Neuronal stem cell (in vitro differentiated cells): Measurements from ENCODE around the gene SLCO3A1.

Source experiments
- DNase-seq: peaks from one replicate; pipeline ENCODE4 v3.0.0-alpha.2; 2013; ENCODE audit warnings: low spot score
- H2AFZ ChIP-seq: one replicate; pipeline ENCODE4 v1.6.1; 2013; ENCODE audit warnings: mild to moderate bottlenecking, low read length, inconsistent platforms
- H2AK5ac ChIP-seq: 2 replicates; pipeline ENCODE4 v1.6.1; 2013; ENCODE audit warnings: low read depth, mild to moderate bottlenecking, inconsistent platforms, low read length, moderate library complexity, mixed read lengths
- H2BK120ac ChIP-seq: 2 replicates; pipeline ENCODE4 v1.6.1; 2013; ENCODE audit warnings: low read depth, mild to moderate bottlenecking, inconsistent platforms, low read length, moderate library complexity, mixed read lengths
- H2BK12ac ChIP-seq: one replicate; pipeline ENCODE4 v1.6.1; 2013; ENCODE audit warnings: low read length, inconsistent platforms
- H2BK15ac ChIP-seq: 2 replicates; pipeline ENCODE4 v1.6.1; 2013; ENCODE audit warnings: mild to moderate bottlenecking, low read length, inconsistent platforms, mixed read lengths
- H2BK5ac ChIP-seq: one replicate; pipeline ENCODE4 v1.6.1; 2013; ENCODE audit warnings: inconsistent platforms, mild to moderate bottlenecking, low read length, moderate library complexity
- H3K14ac ChIP-seq: one replicate; pipeline ENCODE4 v1.6.1; 2013; ENCODE audit warnings: low read length, inconsistent platforms
- H3K18ac ChIP-seq: 2 replicates; pipeline ENCODE4 v1.6.1; 2013; ENCODE audit warnings: low read length, inconsistent platforms
- H3K23ac ChIP-seq: 2 replicates; pipeline ENCODE4 v1.6.1; 2013; ENCODE audit warnings: low read depth, mild to moderate bottlenecking, mixed read lengths, low read length, inconsistent platforms; ENCODE audit not compliant: poor library complexity
- H3K27ac ChIP-seq: replicated peaks from 3 replicates; pipeline ENCODE4 v1.5.1; 2013; ENCODE audit warnings: low read length, inconsistent platforms
- H3K27me3 ChIP-seq, 3 experiments: 2 replicates each; pipeline ENCODE4 v1.6.1; 2013; ENCODE audit warnings: low read length in 3 of 3, mild to moderate bottlenecking in 2 of 3, inconsistent platforms in 1 of 3, low read depth in 1 of 3, mixed read lengths in 1 of 3, moderate library complexity in 1 of 3; ENCODE audit not compliant: control insufficient read depth in 3 of 3, insufficient read depth in 3 of 3
- H3K36me3 ChIP-seq, 2 donors: replicated peaks in 1 of 2; 2 replicates each; pipeline ENCODE4 v1.6.1; 2013; ENCODE audit warnings: low read length in 2 of 2; ENCODE audit not compliant: control insufficient read depth in 2 of 2, insufficient read depth in 2 of 2
- H3K4ac ChIP-seq: 2 replicates; pipeline ENCODE4 v1.6.1; 2013; ENCODE audit warnings: inconsistent platforms, mild to moderate bottlenecking, low read length, moderate library complexity
- H3K4me1 ChIP-seq, 2 donors: 1 replicate in 1 of 2; 2 replicates in 1 of 2; pipeline ENCODE4 v1.6.1; 2013; ENCODE audit warnings: low read length in 2 of 2, low read depth in 1 of 2; ENCODE audit not compliant: control insufficient read depth in 2 of 2, insufficient read depth in 1 of 2
- H3K4me2 ChIP-seq: one replicate; pipeline ENCODE4 v1.6.1; 2013; ENCODE audit warnings: mild to moderate bottlenecking, low read length, inconsistent platforms; ENCODE audit not compliant: insufficient read depth, poor library complexity, severe bottlenecking
- H3K4me3 ChIP-seq, 2 donors: 2 replicates each; pipeline ENCODE4 v1.5.1; 2013; ENCODE audit warnings: low read length in 2 of 2, mild to moderate bottlenecking in 2 of 2, inconsistent platforms in 1 of 2, moderate library complexity in 1 of 2
- H3K79me1 ChIP-seq: one replicate; pipeline ENCODE4 v1.6.1; 2013; ENCODE audit warnings: low read depth, mild to moderate bottlenecking, inconsistent platforms, low read length, moderate library complexity
- H3K9ac ChIP-seq: one replicate; pipeline ENCODE4 v1.6.1; 2013; ENCODE audit warnings: mild to moderate bottlenecking, low read depth, low read length, inconsistent platforms; ENCODE audit not compliant: poor library complexity
- H3K9me3 ChIP-seq, 2 donors: replicated peaks in 1 of 2; 2 replicates each; pipeline versions ENCODE3 to v1.6.1; 2013; ENCODE audit warnings: low read length in 2 of 2, mild to moderate bottlenecking in 2 of 2, inconsistent platforms in 1 of 2, low read depth in 1 of 2, mixed read lengths in 1 of 2, moderate library complexity in 1 of 2; ENCODE audit not compliant: control insufficient read depth in 2 of 2, insufficient read depth in 1 of 2
- H4K8ac ChIP-seq: one replicate; pipeline ENCODE4 v1.6.1; 2013; ENCODE audit warnings: low read depth, mild to moderate bottlenecking, inconsistent platforms, low read length, moderate library complexity
- H4K91ac ChIP-seq: one replicate; pipeline ENCODE4 v1.6.1; 2013; ENCODE audit warnings: low read length, low read depth, mild to moderate bottlenecking, inconsistent platforms; ENCODE audit not compliant: poor library complexity
- WGBS, 2 donors: extraction: QIAGEN DNeasy Blood & Tissue Kit; methylation state at CpG; one replicate each; pipeline ENCODE4 v1.1.7; 2013; ENCODE audit warnings: missing lambda C conversion rate in 2 of 2, mixed read lengths in 1 of 2; ENCODE audit not compliant: insufficient read length in 2 of 2, insufficient replicate concordance in 1 of 2; ENCODE audit errors: extremely low coverage in 2 of 2; 5-methylcytosine and 5-hydroxymethylcytosine counted together

Gene SLCO3A1

GRCh38 chr15:91925794-91926193, 72.3 kb downstream of the SLCO3A1 start:
- Histone ChIP-seq H2BK120ac (no peak overlapping the region), H2BK15ac (no peak overlapping the region), H2AFZ (no peak overlapping the region), H2BK12ac (no peak overlapping the region), H2AK5ac (no peak overlapping the region), H3K23ac (no peak overlapping the region), H3K79me1 (no peaks in the 10 kb centered on the region), H3K36me3 (no peaks in the 10 kb centered on the region), H3K4me2 (no peak overlapping the region), H4K91ac (no peak overlapping the region), H3K9ac (no peak overlapping the region), H3K18ac (no peak overlapping the region), H3K27me3 (no peaks in the 10 kb centered on the region), H3K14ac (no peak overlapping the region), H4K8ac (no peak overlapping the region), H3K4ac (no peak overlapping the region), H2BK5ac (no peak overlapping the region), H3K4me1 (peaks cover 0 to 3% of the 10 kb centered on the region in 2 donors), H3K9me3 (no peaks in the 10 kb centered on the region), H3K27ac (no peak overlapping the region), H3K4me3 (no peak overlapping the region)
- no CpG with 5 or more reads among the region's 3 CpGs for WGBS, 2 donors
- DNase-seq = no peak

GRCh38 chr15:91926908-91927270, 73.4 kb downstream of the SLCO3A1 start:
- Histone ChIP-seq H3K18ac (no peak overlapping the region), H3K23ac (no peak overlapping the region), H3K9ac (no peak overlapping the region), H2AK5ac (no peak overlapping the region), H3K36me3 (no peaks in the 10 kb centered on the region), H2BK120ac (no peak overlapping the region), H3K79me1 (no peaks in the 10 kb centered on the region), H3K4ac (no peak overlapping the region), H3K9me3 (no peaks in the 10 kb centered on the region), H3K4me3 (no peak overlapping the region), H2AFZ (no peak overlapping the region), H3K4me1 (peaks cover 0 to 6% of the 10 kb centered on the region in 2 donors), H3K14ac (no peak overlapping the region), H3K27me3 (no peaks in the 10 kb centered on the region), H3K27ac (no peak overlapping the region), H3K4me2 (no peak overlapping the region), H4K8ac (no peak overlapping the region), H2BK5ac (no peak overlapping the region), H2BK15ac (no peak overlapping the region), H2BK12ac (no peak overlapping the region), H4K91ac (no peak overlapping the region)
- WGBS, 2 donors = no CpG with 5 or more reads among the region's 4 CpGs
- no peak for DNase-seq

GRCh38 chr15:91927585-91927984, 74.1 kb downstream of the SLCO3A1 start:
- peaks cover 0 to 6% of the 10 kb centered on the region in 2 donors for H3K4me1 ChIP-seq
- no peak overlapping the region for H4K91ac ChIP-seq
- no peak overlapping the region for H2BK120ac ChIP-seq
- H3K79me1 ChIP-seq = no peaks in the 10 kb centered on the region
- no peak for DNase-seq
- H3K27me3 ChIP-seq = no peaks in the 10 kb centered on the region
- H2BK12ac ChIP-seq = no peak overlapping the region
- H3K27ac ChIP-seq = no peak overlapping the region
- H3K36me3 ChIP-seq = no peaks in the 10 kb centered on the region
- H4K8ac ChIP-seq = no peak overlapping the region
- no peak overlapping the region for H3K9ac ChIP-seq
- H3K4me2 ChIP-seq = no peak overlapping the region
- H2BK15ac ChIP-seq = no peak overlapping the region
- no peak overlapping the region for H3K14ac ChIP-seq
- no peaks in the 10 kb centered on the region for H3K9me3 ChIP-seq
- no peak overlapping the region for H3K4ac ChIP-seq
- H3K18ac ChIP-seq = no peak overlapping the region
- no peak overlapping the region for H2AFZ ChIP-seq
- WGBS, 2 donors = no CpG with 5 or more reads among the region's 4 CpGs
- no peak overlapping the region for H3K23ac ChIP-seq
- no peak overlapping the region for H2AK5ac ChIP-seq
- H2BK5ac ChIP-seq = no peak overlapping the region
- H3K4me3 ChIP-seq = no peak overlapping the region

- no peak overlapping the region for H3K9ac ChIP-seq
- no peak overlapping the region for H3K27ac ChIP-seq
- H4K91ac ChIP-seq = no peak overlapping the region
- DNase-seq = no peak
- H3K36me3 ChIP-seq = no peaks in the 10 kb centered on the region
- no peak overlapping the region for H2BK15ac ChIP-seq
- no peak overlapping the region for H2BK12ac ChIP-seq
- no peaks in the 10 kb centered on the region for H3K27me3 ChIP-seq
- H3K4ac ChIP-seq = no peak overlapping the region
- no peak overlapping the region for H2AK5ac ChIP-seq
- H3K18ac ChIP-seq = no peak overlapping the region
- H3K4me1 ChIP-seq = peaks cover 0 to 6% of the 10 kb centered on the region in 2 donors
- WGBS, 2 donors = no CpG with 5 or more reads among the region's 6 CpGs
- H3K9me3 ChIP-seq = no peaks in the 10 kb centered on the region
- no peak overlapping the region for H3K23ac ChIP-seq
- no peak overlapping the region for H3K4me3 ChIP-seq
- no peak overlapping the region for H3K14ac ChIP-seq
- no peak overlapping the region for H2BK5ac ChIP-seq
- no peak overlapping the region for H3K4me2 ChIP-seq
- no peak overlapping the region for H2AFZ ChIP-seq
- no peak overlapping the region for H2BK120ac ChIP-seq
- H4K8ac ChIP-seq = no peak overlapping the region
- H3K79me1 ChIP-seq = no peaks in the 10 kb centered on the region
These were observed 75.2 kb downstream of the SLCO3A1 start for GRCh38 chr15:91928675-91929074.
